Activated CD4-positive, alpha-beta T cell treated with anti-CD3 and anti-CD28 coated beads, Interleukin-2, amount 10 ng/mL, durations not matched to agents 7 days and 5 days (primary cell): ENCODE data around the gene GPATCH3. TPM values are rescaled to one million over a fixed set of nuclear protein-coding genes. Genes with fewer than 3 reads are reported as not detected.
"Not testable (repeated sequence)": the region's sequence is repeated elsewhere in the genome, so short reads cannot be mapped to it uniquely, and the experiment has no call there.

Experiments used
- CTCF ChIA-PET: fragments of 350-600 bp; sonication (Branson Sonifier 250); formaldehyde crosslinking; loops from one replicate; lab custom pipeline; 2021; ENCODE audit warnings: antibody characterized with exemption; lab: Charles Lee
- POLR2A ChIA-PET: fragments of 350-600 bp; sonication (Branson Sonifier 250); formaldehyde crosslinking; loops from one replicate; lab custom pipeline; 2021; ENCODE audit warnings: antibody characterized with exemption; lab: Charles Lee
- DNase-seq: peaks from one replicate; pipeline ENCODE4 v3.0.0-alpha.2; 2020
- H3K27ac Mint-ChIP-seq: one replicate; pipeline ENCODE4 v1.8.0; 2021; ENCODE audit warnings: mild to moderate bottlenecking, moderate library complexity, mixed read lengths
- H3K27me3 Mint-ChIP-seq: one replicate; pipeline ENCODE4 v1.8.0; 2021; ENCODE audit warnings: mixed read lengths
- H3K36me3 Mint-ChIP-seq: one replicate; pipeline ENCODE4 v1.8.0; 2021; ENCODE audit warnings: low read depth, mixed read lengths
- H3K4me1 Mint-ChIP-seq: one replicate; pipeline ENCODE4 v1.8.0; 2021; ENCODE audit warnings: mixed read lengths
- H3K4me3 Mint-ChIP-seq: one replicate; pipeline ENCODE4 v1.8.0; 2021; ENCODE audit warnings: mild to moderate bottlenecking, moderate library complexity, mixed read lengths
- H3K9me3 Mint-ChIP-seq: one replicate; pipeline ENCODE4 v1.8.0; 2021; ENCODE audit warnings: mixed read lengths
- total RNA-seq, 2 experiments: library from RNA; stranded (reverse); gene quantifications; one replicate each; pipeline ENCODE4 v1.2.3, GENCODE V29; 2021

GPATCH3 gene
- total RNA-seq, 2 experiments from 2014 or later = 14.0 to 14.8 TPM

DNA sequence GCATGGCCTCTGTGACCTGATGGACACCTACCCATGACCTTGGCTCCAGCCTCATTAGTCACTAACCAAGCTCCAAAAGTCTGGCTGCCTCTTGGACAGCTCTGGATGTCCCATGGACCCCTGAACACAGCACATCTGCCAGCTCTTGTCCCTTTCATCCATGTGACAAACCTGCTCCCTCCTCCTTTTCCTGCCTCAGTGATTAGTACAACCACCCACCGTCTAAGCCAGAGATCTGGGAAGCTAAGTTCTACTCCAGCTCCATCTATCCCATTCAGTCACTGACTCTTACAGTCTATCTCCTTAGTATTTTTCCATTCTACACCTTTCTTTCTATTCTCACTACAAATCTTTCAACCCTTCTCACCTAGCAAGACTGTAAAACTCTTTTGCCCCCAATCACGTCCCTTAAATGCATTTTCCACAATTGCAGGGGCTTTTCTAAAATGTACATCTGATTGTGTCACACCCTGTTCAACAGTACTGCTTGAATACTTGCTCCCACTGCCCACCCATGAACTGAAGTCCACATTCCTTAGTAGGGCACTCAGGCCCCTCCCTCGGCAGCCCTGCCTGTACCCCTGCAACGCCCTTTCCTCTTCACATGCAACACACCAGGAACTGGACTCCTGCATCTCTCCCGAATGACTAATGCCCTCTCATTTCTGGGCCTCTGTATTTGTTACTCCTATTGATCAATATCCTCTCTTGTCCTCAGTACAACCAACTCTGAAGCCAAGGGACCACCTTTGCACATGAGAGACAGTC, 17.4 kb downstream of the GPATCH3 start:
- CTCF ChIA-PET = interaction anchor here (1.5 to 1.7 kb wide), 2 partner anchors 12 to 50 kb away, joined by 5 read pairs; no protein-coding TSS in a partner anchor
- H3K4me1 Mint-ChIP-seq = peaks cover 9% of the 10 kb centered on the region

DNA sequence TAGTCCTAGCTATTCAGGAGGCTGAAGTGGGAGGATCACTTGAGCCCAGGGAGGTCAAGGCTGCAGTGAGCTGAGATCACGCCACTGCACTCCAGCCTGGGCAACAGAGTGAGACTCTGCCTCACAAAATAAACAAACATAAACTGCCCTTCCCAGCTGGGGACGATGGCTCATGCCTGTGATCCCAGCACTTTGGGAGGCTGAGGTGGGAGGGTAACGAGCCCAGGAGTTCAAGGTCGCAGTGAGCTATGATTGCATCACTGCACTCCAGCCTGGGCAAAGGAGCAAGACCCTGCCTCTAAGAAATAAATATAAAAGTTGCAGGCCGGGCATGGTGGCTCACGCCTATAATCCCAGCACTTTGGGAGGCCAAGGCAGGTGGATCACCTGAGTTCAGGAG, 18.7 kb downstream of the GPATCH3 start:
- POLR2A ChIA-PET, DNase-seq, H3K9me3 Mint-ChIP-seq, H3K4me1 Mint-ChIP-seq, H3K4me3 Mint-ChIP-seq, H3K27me3 Mint-ChIP-seq: not testable (repeated sequence)
- Mint-ChIP-seq H3K36me3 (peaks cover 45% of the 10 kb centered on the region), H3K27ac (peak overlapping the region; percentile 50)
- CTCF ChIA-PET = interaction anchor here (1.1 to 1.9 kb wide), 6 partner anchors 9 to 92 kb away, joined by 3 to 6 read pairs (median 4); partner anchors contain the start of gene GPN2

More for the DNA sequence above, 17.4 kb downstream of the GPATCH3 start:
- no peak overlapping the region for H3K27ac Mint-ChIP-seq
- POLR2A ChIA-PET = no interaction called here
- no peak for DNase-seq
- H3K27me3 Mint-ChIP-seq = no peaks in the 10 kb centered on the region
- H3K4me3 Mint-ChIP-seq = no peak overlapping the region
- no peaks in the 10 kb centered on the region for H3K9me3 Mint-ChIP-seq
- H3K36me3 Mint-ChIP-seq = peaks cover 49% of the 10 kb centered on the region

DNA sequence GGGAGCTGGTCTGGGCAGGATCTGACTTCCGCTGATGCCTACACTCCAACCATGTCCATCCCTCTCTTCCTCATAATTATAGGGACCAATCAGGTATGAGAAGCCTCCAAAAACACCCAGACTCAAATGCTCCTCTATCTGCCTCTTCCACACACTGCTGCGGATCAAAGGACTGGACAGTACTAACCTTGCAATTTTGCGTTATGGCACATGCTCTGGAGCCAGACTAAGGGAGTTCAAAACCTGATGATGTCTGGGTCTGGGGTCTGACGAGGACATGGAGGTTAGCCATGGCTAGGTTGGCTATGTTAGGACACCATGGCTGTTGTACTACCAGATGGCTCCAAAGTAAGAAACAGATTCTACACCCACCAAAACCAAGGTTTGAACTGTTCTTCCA, 20.5 kb downstream of the GPATCH3 start:
- peaks cover 5% of the 10 kb centered on the region for H3K4me1 Mint-ChIP-seq

DNA sequence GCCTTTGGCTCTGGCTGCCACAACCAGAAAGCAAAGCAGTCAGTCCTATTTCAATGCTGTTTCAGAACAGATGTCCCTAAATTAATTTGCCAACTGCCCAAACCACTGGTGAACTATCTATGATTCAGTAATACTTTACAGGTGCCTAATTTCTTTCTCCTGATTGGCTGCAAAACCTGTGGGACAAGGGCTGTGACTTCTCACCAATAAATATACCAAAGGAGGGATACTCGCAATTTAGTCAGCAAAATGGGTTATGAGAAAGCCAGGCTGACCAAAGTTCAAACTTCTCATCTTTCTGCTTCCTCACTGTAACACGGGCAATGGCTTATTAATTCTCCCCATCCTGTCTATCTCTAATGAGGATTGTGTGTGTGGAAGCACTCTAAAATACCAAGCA, 22.9 kb downstream of the GPATCH3 start:
- no peak overlapping the region for H3K4me3 Mint-ChIP-seq
- H3K9me3 Mint-ChIP-seq = no peaks in the 10 kb centered on the region
- DNase-seq = no peak
- H3K27ac Mint-ChIP-seq = no peak overlapping the region
- CTCF ChIA-PET = interaction anchor here (2.1 to 2.5 kb wide), 2 partner anchors 9 to 10 kb away, joined by 10 read pairs; no protein-coding TSS in a partner anchor
- H3K36me3 Mint-ChIP-seq = peaks cover 16% of the 10 kb centered on the region
- POLR2A ChIA-PET = no interaction called here
- H3K4me1 Mint-ChIP-seq = no peaks in the 10 kb centered on the region
- H3K27me3 Mint-ChIP-seq = no peaks in the 10 kb centered on the region

More for the DNA sequence above, 20.5 kb downstream of the GPATCH3 start:
- H3K9me3 Mint-ChIP-seq = no peaks in the 10 kb centered on the region
- ChIA-PET CTCF (no interaction called here), POLR2A (interaction anchor here (0.6 kb wide), 1 partner anchor 21 kb away, joined by 3 read pairs; the partner anchor contains the start of gene GPATCH3)
- H3K4me3 Mint-ChIP-seq = no peak overlapping the region
- H3K27me3 Mint-ChIP-seq = no peaks in the 10 kb centered on the region
- no peak overlapping the region for H3K27ac Mint-ChIP-seq
- DNase-seq = no peak
- H3K36me3 Mint-ChIP-seq = peaks cover 35% of the 10 kb centered on the region

DNA sequence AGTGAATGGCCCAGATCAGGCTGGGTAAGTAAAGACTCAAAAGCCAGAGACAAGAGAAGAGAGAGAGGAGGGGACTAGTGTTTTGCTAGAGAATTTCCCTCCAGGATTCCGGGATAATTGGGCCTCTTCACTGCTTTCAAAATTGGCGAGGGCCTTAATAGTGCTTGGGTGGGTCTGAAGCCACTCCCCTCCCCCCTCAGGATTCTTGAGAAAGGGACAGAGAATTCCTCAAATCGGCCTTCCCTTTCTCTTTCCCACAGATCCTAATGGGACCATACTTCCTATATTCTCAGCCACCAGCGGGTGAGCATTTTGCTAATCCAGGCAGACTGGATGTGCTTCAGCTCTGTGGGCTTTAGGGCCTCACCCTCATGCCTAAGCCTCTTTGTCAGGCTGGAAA, 25.4 kb downstream of the GPATCH3 start:
- no peak for DNase-seq
- ChIA-PET CTCF (interaction anchor here (1.4 kb wide), 1 partner anchor 20 kb away, joined by 4 read pairs; no protein-coding TSS in a partner anchor), POLR2A (interaction anchor here (0.8 kb wide), 1 partner anchor 15 kb away, joined by 5 read pairs; the partner anchor contains the start of gene GPN2)
- no peak overlapping the region for H3K27ac Mint-ChIP-seq
- H3K4me3 Mint-ChIP-seq = no peak overlapping the region
- no peaks in the 10 kb centered on the region for H3K9me3 Mint-ChIP-seq
- peaks cover 9% of the 10 kb centered on the region for H3K36me3 Mint-ChIP-seq
- no peaks in the 10 kb centered on the region for H3K27me3 Mint-ChIP-seq
- no peaks in the 10 kb centered on the region for H3K4me1 Mint-ChIP-seq

DNA sequence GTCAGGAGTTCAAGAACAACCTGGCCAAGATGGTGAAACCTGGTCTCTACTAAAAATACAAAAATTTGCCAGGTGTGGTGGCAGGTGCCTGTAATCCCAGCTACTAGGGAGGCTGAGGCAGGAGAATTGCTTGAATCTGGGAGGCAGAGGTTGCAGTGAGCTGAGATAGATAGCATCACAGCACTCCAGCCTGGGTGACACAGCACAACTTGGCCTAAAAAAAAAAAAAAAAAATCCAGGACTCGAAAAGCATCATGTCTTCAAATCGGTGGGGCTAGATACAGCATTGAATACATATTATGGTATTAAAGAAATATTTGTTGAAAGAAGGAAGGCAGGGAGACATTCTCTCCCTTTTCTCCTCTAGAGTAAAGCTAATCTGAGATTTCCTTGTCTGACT, 27.2 kb downstream of the GPATCH3 start:
- CTCF ChIA-PET = interaction anchor here (0.6 to 1.2 kb wide), 5 partner anchors 15 to 1397 kb away, joined by 3 to 5 read pairs (median 3); no protein-coding TSS in a partner anchor
- H3K4me1 Mint-ChIP-seq, DNase-seq, POLR2A ChIA-PET, H3K9me3 Mint-ChIP-seq, H3K36me3 Mint-ChIP-seq, H3K4me3 Mint-ChIP-seq, H3K27me3 Mint-ChIP-seq: not testable (repeated sequence)
- H3K27ac Mint-ChIP-seq = peak overlapping the region; percentile 62

DNA sequence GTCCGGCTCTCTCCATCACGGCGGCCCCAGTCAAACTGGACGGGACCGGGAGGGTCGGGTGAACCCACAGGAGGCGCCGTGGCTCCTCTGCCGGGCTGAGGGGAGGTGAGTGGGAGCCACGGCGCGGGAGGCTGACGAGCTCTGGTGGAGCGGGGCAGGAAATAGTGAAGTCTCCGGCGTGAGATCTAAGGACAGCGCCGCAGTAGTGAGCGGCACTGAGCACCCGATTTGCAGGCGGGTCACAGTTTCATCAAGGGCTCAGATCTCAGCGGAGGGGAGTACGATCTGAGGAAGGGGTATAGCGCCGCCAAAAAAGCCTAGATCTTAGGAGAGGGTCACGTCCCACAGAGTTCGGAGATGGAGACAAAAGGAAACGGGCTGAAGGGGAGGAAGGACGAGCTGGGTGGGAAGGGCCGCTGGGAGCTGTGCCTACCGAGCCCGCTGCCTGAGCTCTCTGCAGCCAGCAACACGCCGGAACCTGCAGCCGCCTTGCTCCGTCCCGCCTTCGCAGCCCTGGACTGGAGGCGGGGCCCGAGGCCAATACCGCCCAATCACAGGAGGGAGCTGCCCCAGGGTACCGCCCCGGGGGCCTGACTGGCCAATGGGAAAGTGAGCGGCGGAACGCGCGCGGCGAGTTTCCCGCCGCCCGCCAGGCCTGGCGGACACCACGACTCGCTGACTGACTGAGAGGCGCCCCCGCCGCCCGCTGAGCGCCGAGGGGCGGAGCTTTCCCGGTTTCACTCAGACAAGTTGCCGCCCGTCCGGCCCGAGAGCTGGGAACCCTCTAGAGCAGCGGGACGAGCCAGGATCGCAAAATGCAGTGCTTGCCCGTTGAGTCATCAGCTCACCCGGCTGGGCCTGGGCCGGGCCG, 35.4 kb downstream of the GPATCH3 start:
- Mint-ChIP-seq H3K4me1 (peaks cover 34% of the 10 kb centered on the region), H3K4me3 (peak overlapping the region; percentile 82), H3K27me3 (no peaks in the 10 kb centered on the region), H3K27ac (peak overlapping the region; percentile 93), H3K9me3 (no peaks in the 10 kb centered on the region), H3K36me3 (no peaks in the 10 kb centered on the region)
- peak; percentile 96 for DNase-seq
- ChIA-PET POLR2A (interaction anchor here (0.8 to 1.7 kb wide), 8 partner anchors 9 to 172 kb away, joined by 3 to 11 read pairs (median 4); partner anchors contain the start of genes GPN2 and PIGV), CTCF (interaction anchor here (0.6 to 2.7 kb wide), 9 partner anchors 9 to 669 kb away, joined by 3 to 8 read pairs (median 4); partner anchors contain the start of gene ZDHHC18)

DNA sequence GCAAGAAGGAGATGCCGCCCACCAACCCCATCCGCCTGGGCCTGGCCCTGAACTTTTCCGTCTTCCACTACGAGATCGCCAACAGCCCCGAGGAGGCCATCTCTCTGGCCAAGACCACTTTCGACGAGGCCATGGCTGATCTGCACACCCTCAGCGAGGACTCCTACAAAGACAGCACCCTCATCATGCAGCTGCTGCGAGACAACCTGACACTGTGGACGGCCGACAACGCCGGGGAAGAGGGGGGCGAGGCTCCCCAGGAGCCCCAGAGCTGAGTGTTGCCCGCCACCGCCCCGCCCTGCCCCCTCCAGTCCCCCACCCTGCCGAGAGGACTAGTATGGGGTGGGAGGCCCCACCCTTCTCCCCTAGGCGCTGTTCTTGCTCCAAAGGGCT, 36.6 kb downstream of the GPATCH3 start:
- POLR2A ChIA-PET = interaction anchor here (1.7 kb wide), 1 partner anchor 30 kb away, joined by 8 read pairs; no protein-coding TSS in a partner anchor
- H3K36me3 Mint-ChIP-seq = no peaks in the 10 kb centered on the region
- peak overlapping the region; percentile 82 for H3K4me3 Mint-ChIP-seq

DNA sequence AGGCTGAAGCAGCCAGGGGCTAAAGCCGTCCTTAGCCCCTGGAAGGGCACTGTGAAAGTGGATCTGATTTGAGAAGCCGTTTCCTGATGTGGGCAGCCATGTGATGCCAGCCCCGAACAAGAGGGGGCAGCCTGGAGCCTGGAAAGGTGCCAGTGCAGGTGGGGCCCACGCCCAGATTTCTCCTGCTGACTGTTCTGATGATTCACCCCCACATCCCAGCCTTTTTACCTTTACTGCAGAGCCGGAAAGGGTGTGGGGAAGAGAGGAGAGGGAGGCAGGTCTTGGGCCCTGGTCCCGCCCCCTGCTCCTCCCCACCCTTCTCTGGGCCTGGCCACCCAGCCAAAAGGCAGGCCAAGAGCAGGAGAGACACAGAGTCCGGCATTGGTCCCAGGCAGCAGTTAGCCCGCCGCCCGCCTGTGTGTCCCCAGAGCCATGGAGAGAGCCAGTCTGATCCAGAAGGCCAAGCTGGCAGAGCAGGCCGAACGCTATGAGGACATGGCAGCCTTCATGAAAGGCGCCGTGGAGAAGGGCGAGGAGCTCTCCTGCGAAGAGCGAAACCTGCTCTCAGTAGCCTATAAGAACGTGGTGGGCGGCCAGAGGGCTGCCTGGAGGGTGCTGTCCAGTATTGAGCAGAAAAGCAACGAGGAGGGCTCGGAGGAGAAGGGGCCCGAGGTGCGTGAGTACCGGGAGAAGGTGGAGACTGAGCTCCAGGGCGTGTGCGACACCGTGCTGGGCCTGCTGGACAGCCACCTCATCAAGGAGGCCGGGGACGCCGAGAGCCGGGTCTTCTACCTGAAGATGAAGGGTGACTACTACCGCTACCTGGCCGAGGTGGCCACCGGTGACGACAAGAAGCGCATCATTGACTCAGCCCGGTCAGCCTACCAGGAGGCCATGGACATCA, 37.2 kb downstream of the GPATCH3 start, which contains the start of gene SFN:
SFN (plus strand) TSS at position 369 of the 904 bp plus-strand sequence; CDS start at position 433, 64 bp downstream.
- Mint-ChIP-seq H3K4me1 (peaks cover 34% of the 10 kb centered on the region), H3K27ac (peak within 1 kb of the TSS; percentile 93)

More for the DNA sequence above, 36.6 kb downstream of the GPATCH3 start:
- no peaks in the 10 kb centered on the region for H3K27me3 Mint-ChIP-seq
- H3K9me3 Mint-ChIP-seq = no peaks in the 10 kb centered on the region
- H3K27ac Mint-ChIP-seq = peak overlapping the region; percentile 93
- DNase-seq = no peak
- peaks cover 34% of the 10 kb centered on the region for H3K4me1 Mint-ChIP-seq
- CTCF ChIA-PET = interaction anchor here (0.8 to 1.3 kb wide), 2 partner anchors 37 to 39 kb away, joined by 3 to 5 read pairs; partner anchors contain the start of gene GPATCH3

DNA sequence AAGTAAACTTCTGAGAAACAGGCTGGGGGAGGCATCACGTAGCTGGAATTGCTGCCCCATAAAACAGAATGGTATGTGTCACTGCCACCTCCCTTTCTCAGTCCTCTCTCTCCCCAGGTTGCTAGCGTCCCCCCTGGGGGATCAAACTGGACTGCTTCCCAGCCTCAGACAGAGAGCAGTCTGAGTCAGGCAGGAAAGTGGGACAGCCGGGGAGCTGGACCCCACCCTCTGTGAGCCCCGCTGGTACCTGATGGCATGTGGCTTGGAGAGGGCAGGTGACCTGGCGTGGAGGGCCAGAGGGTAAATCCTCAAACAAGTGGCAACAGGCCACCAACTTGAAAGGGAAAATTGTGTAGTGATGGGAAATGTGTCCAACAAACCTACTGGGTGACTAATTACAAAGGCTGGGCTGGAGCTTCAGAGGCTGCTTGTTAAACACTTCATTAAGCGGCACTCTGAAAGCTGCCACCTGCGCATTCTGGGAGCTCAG, 38.3 kb downstream of the GPATCH3 start:
- no peaks in the 10 kb centered on the region for H3K36me3 Mint-ChIP-seq
- H3K4me1 Mint-ChIP-seq = peaks cover 34% of the 10 kb centered on the region
- no peak for DNase-seq
- CTCF ChIA-PET = interaction anchor here (0.5 to 2.2 kb wide), 7 partner anchors 9 to 361 kb away, joined by 3 to 6 read pairs (median 3); no protein-coding TSS in a partner anchor
- H3K9me3 Mint-ChIP-seq = no peaks in the 10 kb centered on the region
- POLR2A ChIA-PET = no interaction called here
- H3K27ac Mint-ChIP-seq = peak overlapping the region; percentile 81
- no peak overlapping the region for H3K4me3 Mint-ChIP-seq
- H3K27me3 Mint-ChIP-seq = no peaks in the 10 kb centered on the region

More for the DNA sequence above, 37.2 kb downstream of the GPATCH3 start, which contains the start of gene SFN:
- ChIA-PET POLR2A (no interaction called here), CTCF (interaction anchor here (0.8 to 2.2 kb wide), 6 partner anchors 8 to 362 kb away, joined by 3 to 6 read pairs (median 3); partner anchors contain the start of gene GPATCH3)
- peak; percentile 53 for DNase-seq
- H3K36me3 Mint-ChIP-seq = no peaks in the 10 kb centered on the region
- no peaks in the 10 kb centered on the region for H3K27me3 Mint-ChIP-seq
- no peaks in the 10 kb centered on the region for H3K9me3 Mint-ChIP-seq
- peak within 1 kb of the TSS; percentile 82 for H3K4me3 Mint-ChIP-seq

DNA sequence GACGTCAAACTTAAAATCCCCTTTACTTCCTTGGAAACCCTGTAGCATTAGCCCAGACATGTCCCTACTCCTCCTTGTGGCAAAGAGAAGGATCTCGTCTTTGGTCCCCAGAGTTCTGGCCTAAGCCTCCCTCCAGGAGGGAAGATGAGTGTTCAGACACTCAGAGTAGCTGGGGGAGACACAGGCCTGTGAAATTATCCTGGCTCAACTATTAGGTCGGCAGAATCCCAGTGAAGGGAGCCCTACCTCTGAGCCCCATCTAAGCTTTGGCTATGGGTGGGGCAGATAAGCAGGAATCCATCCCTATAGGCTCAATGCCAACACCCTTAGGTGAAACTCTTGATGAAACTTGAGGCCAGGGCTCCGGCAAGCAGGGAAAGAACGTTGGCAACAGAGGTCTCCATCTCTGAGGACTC, 39.0 kb downstream of the GPATCH3 start:
- Mint-ChIP-seq H3K4me3 (no peak overlapping the region), H3K36me3 (no peaks in the 10 kb centered on the region), H3K27me3 (no peaks in the 10 kb centered on the region), H3K4me1 (peaks cover 34% of the 10 kb centered on the region), H3K9me3 (no peaks in the 10 kb centered on the region), H3K27ac (no peak overlapping the region)
- CTCF ChIA-PET = interaction anchor here (0.5 to 2.2 kb wide), 7 partner anchors 10 to 259 kb away, joined by 3 to 6 read pairs (median 3); no protein-coding TSS in a partner anchor
- POLR2A ChIA-PET = no interaction called here
- DNase-seq = no peak
